Measurements from ENCODE around the gene PDE11A.

The PDE11A gene

GRCh38 chr2:177692042-177692782 lies 380.4 kb downstream of the PDE11A start:
- no peak for DNase-seq (ENCODE audit: low read depth)

- no peak for DNase-seq (ENCODE audit: low read depth)
These were observed 381.4 kb downstream of the PDE11A start for GRCh38 chr2:177691177-177691576.

DNA sequence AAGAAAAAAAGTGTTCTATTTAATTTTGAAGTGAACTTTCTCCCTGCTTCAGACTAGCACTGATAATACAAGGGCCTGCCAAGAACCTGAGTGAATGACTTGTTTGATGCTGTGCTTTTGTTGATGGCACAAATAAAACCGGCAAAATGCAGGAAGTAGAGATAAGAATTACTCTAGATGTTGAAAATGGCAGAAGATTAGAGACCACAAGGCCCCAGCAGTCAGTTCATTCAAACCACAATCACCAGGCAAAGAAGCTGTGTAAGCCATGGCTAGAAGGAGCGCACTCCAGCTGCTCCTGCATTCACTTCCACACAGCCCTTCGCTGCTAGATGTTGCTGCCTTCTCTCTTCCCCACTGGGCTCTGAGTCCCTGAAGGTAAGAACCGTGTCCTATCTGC lies 383.0 kb downstream of the PDE11A start:
- no peak for DNase-seq (ENCODE audit: low read depth)

DNA sequence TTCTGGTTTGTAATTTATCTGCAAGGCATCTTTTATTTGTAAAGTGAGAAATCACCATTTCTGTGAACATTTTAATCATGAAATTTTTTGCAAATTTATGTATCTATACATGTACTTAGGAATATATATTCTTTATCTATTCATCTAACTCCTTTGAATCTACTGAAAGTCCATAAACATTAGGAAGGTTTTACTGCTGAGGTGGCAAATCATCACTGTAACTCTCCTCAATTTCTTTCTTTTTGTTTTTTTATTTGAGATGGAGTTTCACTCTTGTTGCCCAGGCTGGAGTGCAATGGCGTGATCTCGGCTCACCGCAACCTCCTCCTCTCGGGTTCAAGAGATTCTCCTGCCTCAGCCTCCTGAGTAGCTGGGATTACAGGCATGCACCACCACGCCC lies 383.7 kb downstream of the PDE11A start:
- DNase-seq (ENCODE audit: low read depth): no peak

- no peak for DNase-seq (ENCODE audit: low read depth)
These were observed 388.9 kb downstream of the PDE11A start for GRCh38 chr2:177683661-177684069.

GRCh38 chr2:177682836-177683660 lies 389.5 kb downstream of the PDE11A start:
- no peak for DNase-seq (ENCODE audit: low read depth)

- no peak for DNase-seq (ENCODE audit: low read depth)
These were observed 390.6 kb downstream of the PDE11A start for GRCh38 chr2:177682006-177682405.

GRCh38 chr2:177680866-177681712 lies 391.5 kb downstream of the PDE11A start:
- DNase-seq (ENCODE audit: low read depth): no peak

GRCh38 chr2:177679611-177680605 lies 392.7 kb downstream of the PDE11A start:
- DNase-seq (ENCODE audit: low read depth): no peak

DNA sequence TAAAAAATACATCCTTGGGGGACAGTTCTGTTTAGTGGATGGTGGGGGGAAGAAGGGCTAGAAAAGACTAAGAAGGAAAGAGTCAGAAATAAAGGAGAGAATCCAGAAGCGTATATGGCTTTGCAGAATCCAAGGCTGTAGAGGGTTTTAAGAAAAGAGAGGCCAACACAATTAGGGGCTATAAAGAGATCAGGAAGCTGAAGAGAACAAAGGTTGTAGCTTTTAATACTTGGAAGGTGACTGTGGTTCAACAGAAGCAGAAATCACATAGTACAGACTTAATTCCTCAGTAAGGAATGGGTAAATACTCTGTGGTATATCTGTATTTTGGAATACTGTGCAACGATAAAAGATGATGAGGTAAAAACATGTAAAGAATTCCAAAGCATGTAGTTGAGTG lies 393.6 kb downstream of the PDE11A start:
- DNase-seq (ENCODE audit: low read depth): no peak

DNA sequence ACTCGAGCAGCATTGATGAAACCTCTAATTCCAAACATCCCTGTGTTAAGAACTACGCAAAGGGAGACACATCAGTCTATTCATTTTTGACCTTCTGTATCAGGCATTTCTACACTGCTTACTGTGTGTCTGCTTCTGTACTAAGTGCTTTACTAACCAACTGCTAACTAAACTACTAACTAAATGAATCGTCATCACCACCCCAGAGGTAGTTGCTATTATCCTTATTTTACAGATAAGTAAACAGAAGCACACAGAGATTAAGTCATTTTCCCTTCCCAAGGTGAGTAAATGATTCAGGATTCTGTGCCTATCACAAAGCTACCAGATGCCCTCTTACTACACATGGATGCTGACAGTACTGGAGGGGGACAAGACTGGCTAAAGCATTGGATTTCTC lies 395.9 kb downstream of the PDE11A start:
- DNase-seq (ENCODE audit: low read depth): no peak

- DNase-seq (ENCODE audit: low read depth): no peak
These were observed 396.8 kb downstream of the PDE11A start for GRCh38 chr2:177675825-177676224.

GRCh38 chr2:177675350-177675821 lies 397.2 kb downstream of the PDE11A start:
- no peak for DNase-seq (ENCODE audit: low read depth)

GRCh38 chr2:177673602-177674595 lies 398.7 kb downstream of the PDE11A start:
- DNase-seq (ENCODE audit: low read depth): no peak

DNA sequence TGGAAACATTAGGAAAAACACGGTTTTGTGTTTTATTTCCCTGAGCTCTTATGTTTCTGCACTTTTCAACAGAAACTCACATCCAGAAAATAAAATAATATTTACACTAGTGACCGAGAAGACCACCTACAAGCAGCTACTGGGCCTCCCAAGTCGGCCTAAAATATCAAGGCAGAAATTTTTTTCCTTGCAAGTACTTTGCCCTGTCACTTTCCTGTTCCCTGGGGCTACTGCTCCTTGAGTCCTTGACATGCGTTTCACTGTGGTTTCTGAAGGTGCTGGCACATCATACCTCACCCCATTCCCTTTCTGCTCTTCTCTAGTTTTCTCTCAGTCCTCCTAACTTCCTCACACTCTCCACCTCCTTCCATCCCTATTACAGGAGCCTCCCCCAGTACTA lies 400.9 kb downstream of the PDE11A start:
- no peak for DNase-seq (ENCODE audit: low read depth)

DNA sequence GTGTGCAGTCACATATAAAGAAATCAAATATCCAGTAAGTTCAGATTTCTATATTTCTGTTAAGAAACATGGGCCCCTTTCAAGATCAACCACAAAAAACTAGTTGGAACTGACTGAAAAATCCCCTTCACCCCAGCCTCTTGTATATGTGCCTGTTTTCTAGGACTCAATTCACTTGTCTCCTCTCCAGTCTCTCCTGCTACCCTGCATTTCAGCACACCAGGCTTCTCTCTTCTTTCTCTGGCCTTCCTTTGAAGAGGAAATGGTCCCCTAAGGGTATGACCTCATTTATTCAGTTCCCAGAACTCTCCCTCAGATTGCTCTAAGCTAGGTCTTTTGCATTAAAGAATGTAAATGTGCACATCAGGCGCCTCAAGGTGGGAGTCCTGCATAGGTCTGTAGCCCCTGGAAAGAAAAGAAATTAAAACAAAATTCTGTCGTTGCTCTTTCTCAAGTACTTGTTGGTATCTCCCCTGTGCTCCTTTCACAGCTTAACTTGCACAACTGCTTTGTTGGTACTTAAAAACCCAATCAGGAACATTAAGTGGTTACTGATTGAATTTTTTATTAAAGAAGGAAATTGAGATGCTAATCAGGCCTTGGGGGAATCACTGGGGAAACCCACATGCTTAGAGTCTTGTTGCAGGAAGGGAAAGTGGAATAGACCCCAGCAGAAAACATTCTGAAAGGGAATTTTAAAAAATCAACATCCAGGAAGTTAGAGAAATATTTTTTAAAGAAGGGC lies 401.6 kb downstream of the PDE11A start:
- no peak for DNase-seq (ENCODE audit: low read depth)

DNA sequence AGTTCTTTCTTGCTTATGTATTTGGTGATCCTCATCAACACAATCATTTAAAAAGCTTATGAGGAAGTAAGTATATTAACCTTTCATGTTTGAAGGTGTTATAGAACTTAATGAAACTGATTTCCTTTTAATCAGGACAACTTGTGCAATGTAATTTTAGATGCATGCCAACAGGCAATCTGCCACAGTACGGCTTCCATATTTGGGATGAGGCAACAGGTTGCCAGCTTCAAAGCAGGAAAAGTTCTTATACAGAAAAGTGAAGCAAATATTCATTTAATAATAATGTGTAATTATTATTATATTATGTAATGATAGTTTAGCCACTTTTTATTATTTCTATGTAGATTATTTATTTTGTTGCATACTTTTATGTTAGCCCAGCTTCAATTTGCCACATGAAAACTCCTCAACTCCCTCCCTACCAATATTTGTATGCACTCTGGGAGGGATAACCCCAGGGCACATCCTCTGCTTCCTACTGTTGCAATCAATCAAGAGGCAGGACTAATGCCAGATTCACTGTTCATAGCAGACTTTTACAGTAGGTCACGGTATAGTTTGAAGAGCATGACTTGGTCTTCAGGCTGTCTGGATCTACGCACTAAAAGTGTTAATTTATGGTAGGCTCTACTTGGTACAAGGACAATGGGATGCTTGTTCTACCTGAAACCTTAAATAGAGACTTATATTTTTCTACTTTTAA lies 402.8 kb downstream of the PDE11A start:
- DNase-seq (ENCODE audit: low read depth): no peak

- DNase-seq (ENCODE audit: low read depth): no peak
These were observed 403.4 kb downstream of the PDE11A start for GRCh38 chr2:177669201-177669600.

Measured in HS-27A (cell line).